Caco-2 (cell line): ENCODE data around the gene NUAK1. TPM values are rescaled to one million over a fixed set of nuclear protein-coding genes. Genes with fewer than 3 reads are reported as not detected.

Experiments
- BruUV-seq: library from RNA; stranded (reverse); fragments of 400-500 nt; replicated peaks from 2 replicates; lab custom pipeline; 2021; lab: Mats Ljungman, UMichigan
- CTCF ChIA-PET: fragments of 300-600 bp; sonication (Branson Sonifier 250); formaldehyde crosslinking; loops from one replicate; lab custom pipeline; 2022; ENCODE audit warnings: antibody characterized with exemption; lab: Charles Lee
- POLR2A ChIA-PET: fragments of 300-600 bp; sonication (Branson Sonifier 250); formaldehyde crosslinking; loops from one replicate; lab custom pipeline; 2022; ENCODE audit warnings: antibody characterized with exemption; lab: Charles Lee
- DNase-seq, 2 experiments: peaks; one replicate each; pipeline versions ENCODE4 v3.0.0 to v3.0.0-alpha.2; 2020 to 2022
- H3K27me3 ChIP-seq: replicated peaks from 2 replicates; pipeline ENCODE4 v1.6.0; 2011; ENCODE audit warnings: low read length; ENCODE audit not compliant: control insufficient read depth, insufficient read depth
- H3K36me3 ChIP-seq: 2 replicates; pipeline ENCODE4 v1.5.1; 2011; ENCODE audit warnings: low read length; ENCODE audit not compliant: control insufficient read depth, insufficient read depth
- H3K4me1 ChIP-seq: fragments of 250-450 bp; sonication (Bioruptor Pico); 2 replicates; pipeline ENCODE4 v1.5.1; 2020; ENCODE audit warnings: mild to moderate bottlenecking
- H3K4me3 ChIP-seq: 2 replicates; pipeline ENCODE4 v1.5.1; 2011; ENCODE audit warnings: low read depth, mild to moderate bottlenecking, control low read depth, low read length
- H3K9me3 ChIP-seq: fragments of 250-450 bp; sonication (Bioruptor Pico); 2 replicates; pipeline ENCODE4 v1.5.1; 2020; ENCODE audit warnings: mild to moderate bottlenecking, moderate library complexity
- H3K27ac Mint-ChIP-seq: one replicate; pipeline ENCODE4 v1.8.0; 2022; ENCODE audit warnings: mixed read lengths; ENCODE audit not compliant: unreplicated experiment
- H3K27me3 Mint-ChIP-seq: one replicate; pipeline ENCODE4 v1.8.0; 2022; ENCODE audit warnings: mixed read lengths; ENCODE audit not compliant: insufficient read depth, unreplicated experiment
- H3K36me3 Mint-ChIP-seq: one replicate; pipeline ENCODE4 v1.8.0; 2022; ENCODE audit warnings: mild to moderate bottlenecking, mixed read lengths; ENCODE audit not compliant: insufficient read depth, unreplicated experiment
- H3K4me1 Mint-ChIP-seq: one replicate; pipeline ENCODE4 v1.8.0; 2022; ENCODE audit warnings: low read depth, mixed read lengths; ENCODE audit not compliant: unreplicated experiment
- H3K4me3 Mint-ChIP-seq: one replicate; pipeline ENCODE4 v1.8.0; 2022; ENCODE audit warnings: mild to moderate bottlenecking, moderate library complexity, mixed read lengths; ENCODE audit not compliant: unreplicated experiment
- H3K9me3 Mint-ChIP-seq: one replicate; pipeline ENCODE4 v1.8.0; 2022; ENCODE audit warnings: mixed read lengths; ENCODE audit not compliant: unreplicated experiment
- CTCF ChIP-seq, 2 experiments: fragments of 200-600 bp in 1 of 2; IDR thresholded peaks; 1 replicate in 1 of 2; 2 replicates in 1 of 2; pipeline versions ENCODE4 v1.5.1 to v1.8.0; 2011 to 2022; ENCODE audit warnings: antibody characterized with exemption in 1 of 2, control low read depth in 1 of 2, inconsistent platforms in 1 of 2, low read depth in 1 of 2, low read length in 1 of 2, mild to moderate bottlenecking in 1 of 2, moderate library complexity in 1 of 2; ENCODE audit not compliant: insufficient read depth in 1 of 2, severe bottlenecking in 1 of 2, unreplicated experiment in 1 of 2
- intact Hi-C: fragments of 100-400 bp; cut with micrococcal nuclease; formaldehyde crosslinking; loops from one replicate; pipeline ENCODE4 v1.10.0; 2022; ENCODE audit not compliant: unreplicated experiment
- total RNA-seq: library from RNA; stranded (reverse); gene quantifications from 2 replicates; pipeline ENCODE4 v1.2.3, GENCODE V29; 2022

The NUAK1 gene
- total RNA-seq, 1 experiment from 2014 or later, result 3.7 TPM

GRCh38 chr12:106066051-106066705, 72.6 kb downstream of the NUAK1 start:
- no peaks in the 10 kb centered on the region for H3K4me1 Mint-ChIP-seq

GRCh38 chr12:106065506-106065905, 73.2 kb downstream of the NUAK1 start:
- ChIA-PET POLR2A (no interaction called here), CTCF (no interaction called here)
- intact Hi-C loops, result no loop called here
- Histone ChIP-seq H3K36me3 (no peaks in the 10 kb centered on the region), H3K9me3 (no peaks in the 10 kb centered on the region), H3K4me3 (no peak overlapping the region), H3K4me1 (no peaks in the 10 kb centered on the region), H3K27me3 (no peaks in the 10 kb centered on the region; the same call in 1 of the 2 replicates)
- no peak overlapping the region for H3K4me3 Mint-ChIP-seq
- no TSS peak for BruUV-seq
- no peak overlapping the region for H3K27ac Mint-ChIP-seq
- H3K27me3 Mint-ChIP-seq, result no peaks in the 10 kb centered on the region
- H3K4me1 Mint-ChIP-seq, result no peaks in the 10 kb centered on the region
- H3K36me3 Mint-ChIP-seq, result peaks cover 13% of the 10 kb centered on the region
- H3K9me3 Mint-ChIP-seq, result no peaks in the 10 kb centered on the region
- TF ChIP-seq CTCF (IDR thresholded peaks at IDR 0.05; ENCODE audit: insufficient read depth in 1 of 2, low read depth in 1 of 2, low read length in 1 of 2, severe bottlenecking in 1 of 2, unreplicated experiment in 1 of 2), result no peak
- DNase-seq, result no peak

More at GRCh38 chr12:106066051-106066705, 72.6 kb downstream of the NUAK1 start:
- Histone ChIP-seq H3K4me3 (no peak overlapping the region), H3K4me1 (no peaks in the 10 kb centered on the region), H3K9me3 (no peaks in the 10 kb centered on the region), H3K27me3 (no peaks in the 10 kb centered on the region; the same call in 1 of the 2 replicates), H3K36me3 (no peaks in the 10 kb centered on the region)
- Mint-ChIP-seq H3K36me3 (peaks cover 13% of the 10 kb centered on the region), H3K9me3 (no peaks in the 10 kb centered on the region), H3K27ac (no peak overlapping the region), H3K27me3 (no peaks in the 10 kb centered on the region), H3K4me3 (no peak overlapping the region)
- BruUV-seq, result no TSS peak
- TF ChIP-seq CTCF (IDR thresholded peaks at IDR 0.05; ENCODE audit: insufficient read depth in 1 of 2, low read depth in 1 of 2, low read length in 1 of 2, severe bottlenecking in 1 of 2, unreplicated experiment in 1 of 2), result no peak
- ChIA-PET CTCF (no interaction called here), POLR2A (no interaction called here)
- no peak for DNase-seq
- intact Hi-C loops, result no loop called here

- Histone ChIP-seq H3K4me1 (no peaks in the 10 kb centered on the region), H3K4me3 (no peak overlapping the region), H3K9me3 (no peaks in the 10 kb centered on the region), H3K36me3 (no peaks in the 10 kb centered on the region), H3K27me3 (no peaks in the 10 kb centered on the region; the same call in 1 of the 2 replicates)
- H3K27ac Mint-ChIP-seq, result no peak overlapping the region
- CTCF ChIA-PET, result interaction anchor here (0.7 kb wide), 1 partner anchor 181 kb away, joined by 3 read pairs; no protein-coding TSS in a partner anchor
- no peaks in the 10 kb centered on the region for H3K27me3 Mint-ChIP-seq
- H3K4me1 Mint-ChIP-seq, result no peaks in the 10 kb centered on the region
- intact Hi-C loops, result no loop called here
- POLR2A ChIA-PET, result interaction anchor here (0.7 kb wide), 1 partner anchor 70 kb away, joined by 3 read pairs; no protein-coding TSS in a partner anchor
- DNase-seq, result no peak
- BruUV-seq, result no TSS peak
- peaks cover 13% of the 10 kb centered on the region for H3K36me3 Mint-ChIP-seq
- no peak overlapping the region for H3K4me3 Mint-ChIP-seq
- TF ChIP-seq CTCF (IDR thresholded peaks at IDR 0.05; ENCODE audit: insufficient read depth in 1 of 2, low read depth in 1 of 2, low read length in 1 of 2, severe bottlenecking in 1 of 2, unreplicated experiment in 1 of 2), result no peak
- H3K9me3 Mint-ChIP-seq, result no peaks in the 10 kb centered on the region
These were observed 74.1 kb downstream of the NUAK1 start for GRCh38 chr12:106064721-106065021.
